HCT116 (cell line): Measurements from ENCODE around the gene KDM3B.

Experiments
- CTCF ChIP-seq, 3 experiments: fragments of 200-600 bp in 1 of 3; sonication (generic) in 1 of 3; IDR thresholded peaks in 2 of 3; conservative IDR thresholded peaks in 1 of 3; 2 replicates each; pipeline ENCODE4 v1.5.1; 2012 to 2017; ENCODE audit warnings: low read depth in 2 of 3, low read length in 2 of 3, antibody characterized with exemption in 1 of 3, borderline replicate concordance in 1 of 3, control low read depth in 1 of 3, mild to moderate bottlenecking in 1 of 3, mixed read lengths in 1 of 3, mixed run types in 1 of 3, moderate library complexity in 1 of 3; ENCODE audit not compliant: insufficient read depth in 1 of 3
- RAD21 ChIP-seq: IDR thresholded peaks from 2 replicates; pipeline ENCODE4 v1.6.1; 2012; ENCODE audit warnings: low read depth, mild to moderate bottlenecking

GRCh38 chr5:138445547-138446271 is 93.2 kb downstream of the KDM3B start:
- TF ChIP-seq RAD21 (no peak), CTCF (IDR thresholded peaks at IDR 0.05 in 2 of 3, conservative IDR thresholded peaks at IDR 0.05 in 1 of 3; ENCODE audit: borderline replicate concordance in 1 of 3, insufficient read depth in 1 of 3, low read depth in 2 of 3, low read length in 2 of 3) (no peak)
